GM12878 (cell line): ENCODE results near the gene NEDD8. TPM values are rescaled to one million over a fixed set of nuclear protein-coding genes. Genes with fewer than 3 reads are reported as not detected.
A peak's percentile ranks its signal among the peaks of the same experiment; 100 is the strongest.

Experiments used
- ATAC-seq: fragments of 200-7000 bp; cut with Tn5 transposase; 3 replicates; pipeline ENCODE4 v1.9.1; 2020; ENCODE audit warnings: mild to moderate bottlenecking, moderate library complexity
- BruUV-seq: library from RNA; stranded (reverse); fragments of 400-500 nt; replicated peaks from 2 replicates; lab custom pipeline; 2021; lab: Mats Ljungman, UMichigan
- CTCF ChIA-PET: fragments of 300-600 bp; sonication (Branson Sonifier 250); formaldehyde crosslinking; extraction: SDS; loops from one replicate; lab custom pipeline; 2021; ENCODE audit warnings: inconsistent platforms; lab: Yijun Ruan, JAX
- POLR2A ChIA-PET: fragments of 350-600 bp; formaldehyde crosslinking; extraction: SDS; loops from one replicate; lab custom pipeline; 2021; ENCODE audit warnings: inconsistent platforms; lab: Charles Lee
- RAD21 ChIA-PET: fragments of 300-600 bp; sonication (Branson Sonifier 250); formaldehyde crosslinking; loops from one replicate; lab custom pipeline; 2023; ENCODE audit warnings: antibody characterized with exemption; ENCODE audit not compliant: unreplicated experiment; lab: Charles Lee
- SMC1A ChIA-PET: fragments of 300-600 bp; sonication (Branson Sonifier 250); formaldehyde crosslinking; loops from one replicate; lab custom pipeline; 2023; ENCODE audit not compliant: unreplicated experiment, uncharacterized antibody; lab: Charles Lee
- DNase-seq: peaks from one replicate; pipeline ENCODE4 v3.0.0-alpha.2; 2011; ENCODE audit warnings: low read depth, low spot score
- FAIRE-seq: peaks from 3 replicates; lab custom pipeline; 2011; peaks lifted over from hg19 to GRCh38; lab: Jason Lieb, UNC
- H2AFZ ChIP-seq: 2 replicates; pipeline ENCODE4 v1.6.0; 2011; ENCODE audit warnings: low read depth, low read length, control low read depth; ENCODE audit not compliant: control insufficient read depth
- H3K27ac ChIP-seq: 2 replicates; pipeline ENCODE4 v1.5.1; 2011; ENCODE audit warnings: control low read depth; ENCODE audit not compliant: control insufficient read depth, insufficient read depth
- H3K27me3 ChIP-seq, 2 experiments: replicated peaks in 1 of 2; 2 replicates each; pipeline versions ENCODE4 v1.6.0 to v1.6.1; 2011; ENCODE audit warnings: low read length in 1 of 2; ENCODE audit not compliant: control insufficient read depth in 2 of 2, insufficient read depth in 2 of 2
- H3K36me3 ChIP-seq, 2 experiments: 2 replicates each; pipeline ENCODE4 v1.5.1; 2011; ENCODE audit warnings: low read length in 1 of 2; ENCODE audit not compliant: control insufficient read depth in 2 of 2, insufficient read depth in 2 of 2
- H3K4me1 ChIP-seq: 2 replicates; pipeline ENCODE4 v1.6.1; 2011; ENCODE audit warnings: mild to moderate bottlenecking, low read length, moderate library complexity, mixed read lengths; ENCODE audit not compliant: control insufficient read depth, insufficient read depth
- H3K4me2 ChIP-seq: 2 replicates; pipeline ENCODE4 v1.6.0; 2011; ENCODE audit warnings: control low read depth; ENCODE audit not compliant: control insufficient read depth, insufficient read depth
- H3K4me3 ChIP-seq: fragments of 200-600 bp; sonication (generic); 2 replicates; pipeline ENCODE4 v1.5.1; 2016
- H3K79me2 ChIP-seq: 2 replicates; pipeline ENCODE4 v1.6.0; 2011; ENCODE audit warnings: low read length; ENCODE audit not compliant: control insufficient read depth, insufficient read depth
- H3K9ac ChIP-seq: 2 replicates; pipeline ENCODE4 v1.8.0; 2011; ENCODE audit warnings: low read length, control low read depth, mixed read lengths; ENCODE audit not compliant: control insufficient read depth, insufficient read depth
- H3K9me3 ChIP-seq: replicated peaks from 3 replicates; pipeline ENCODE4 v1.5.1; 2011; ENCODE audit warnings: mild to moderate bottlenecking, low read length; ENCODE audit not compliant: control insufficient read depth, insufficient read depth
- H4K20me1 ChIP-seq: 2 replicates; pipeline ENCODE4 v1.6.0; 2011; ENCODE audit not compliant: control insufficient read depth, insufficient read depth
- MLLT1 ChIP-seq: fragments of 450-650 bp; IDR thresholded peaks from 2 replicates; pipeline ENCODE4 v1.6.1; 2016; ENCODE audit warnings: mild to moderate bottlenecking
- MXI1 ChIP-seq: fragments of 150-350 bp; IDR thresholded peaks from 2 replicates; pipeline ENCODE4 v1.6.1; 2011; ENCODE audit warnings: low read depth, mild to moderate bottlenecking, inconsistent platforms, low read length, improper control_type of control experiment
- ZNF622 ChIP-seq: fragments of 450-650 bp; IDR thresholded peaks from 2 replicates; pipeline ENCODE4 v1.6.1; 2017; ENCODE audit warnings: mild to moderate bottlenecking, inconsistent platforms
- WGBS: methylation state at CpG from one replicate; pipeline ENCODE4 v1.1.6; 2016; ENCODE audit warnings: low lambda C conversion rate; ENCODE audit not compliant: insufficient replicate concordance, insufficient coverage; ENCODE audit errors: missing lambda C conversion rate; 5-methylcytosine and 5-hydroxymethylcytosine counted together
- in situ Hi-C: fragments of 300-500 bp; cut with MboI; formaldehyde crosslinking; loops from 9 replicates; pipeline ENCODE4 v1.14.3; 2018; ENCODE audit warnings: mixed read lengths
- intact Hi-C: fragments of 100-400 bp; cut with micrococcal nuclease; formaldehyde crosslinking; loops from one replicate; pipeline ENCODE4 v1.14.2; 2022; ENCODE audit not compliant: unreplicated experiment
- polyA plus RNA-seq, 11 experiments: library from polyadenylated mRNA; depleted of rRNA in 4 of 11; unstranded in 6 of 11; stranded (reverse) in 5 of 11; fragments of >200 nt; fragmentation: Nextera tagmentation in 4 of 11; fragmentation: Illumina TruSeq in 1 of 11; extraction: Ambion mirVana in 4 of 11; extraction: Trizol in 1 of 11; gene quantifications; 1 replicate in 1 of 11; 2 replicates in 10 of 11; pipeline versions ENCODE4 v1.2.1 to v1.2.3, GENCODE V29; 2011 to 2016; ENCODE audit warnings: inconsistent platforms in 2 of 11, missing spikeins in 2 of 11, low read depth in 1 of 11
- total RNA-seq, 4 experiments: library from RNA; depleted of rRNA in 3 of 4; stranded (reverse); fragments of >200 nt in 3 of 4; fragmentation: Illumina TruSeq in 1 of 4; extraction: Trizol in 1 of 4; gene quantifications; 2 replicates each; pipeline versions ENCODE4 v1.2.1 to v1.2.3, GENCODE V29; 2013 to 2021

NEDD8 gene
- total and polyA plus RNA-seq, 10 of the 15 experiments (the other 5 are each of a cell fraction or from before 2014, with no cell fraction given): 164 to 991 (median 300) TPM

- Histone ChIP-seq H3K27me3 (no peaks in the 10 kb centered on the region), H3K79me2 (peaks cover 36% of the 10 kb centered on the region)
- CTCF ChIA-PET: interaction anchor here (0.6 to 1.0 kb wide), 3 partner anchors 11 to 66 kb away, joined by 3 read pairs; partner anchors contain the start of gene TINF2
- intact Hi-C loops: loop anchor here (1.0 kb wide), 2 partner anchors 11 to 18 kb away; partner anchors contain the start of genes CHMP4A and TINF2
- no peak for TF ChIP-seq ZNF622
- 0 out of 2 replicates have a peak, but pooled peaks have one; percentile 7 for TF ChIP-seq MXI1
- 0 out of 2 replicates have a peak, but pooled peaks have one; percentile 64 for TF ChIP-seq MLLT1
- TF ChIP-seq, all 136 proteins: peak for 2
- ChIA-PET SMC1A (interaction anchor here (0.5 to 1.3 kb wide), 3 partner anchors 11 to 28 kb away, joined by 3 to 5 read pairs (median 4); partner anchors contain the start of gene TINF2), POLR2A (interaction anchor here (0.5 to 1.9 kb wide), 7 partner anchors 16 to 714 kb away, joined by 3 to 9 read pairs (median 5); partner anchors contain the start of gene CHMP4A), RAD21 (interaction anchor here (0.7 to 2.1 kb wide), 2 partner anchors 11 to 70 kb away, joined by 3 to 11 read pairs; partner anchors contain the start of genes IRF9 and TINF2)
- H3K4me2 ChIP-seq: peak overlapping the region; percentile 97
- H3K9ac ChIP-seq: peak overlapping the region; percentile 92
- H3K4me3 ChIP-seq: peak overlapping the region; percentile 87
- in situ Hi-C loops: no loop called here
- FAIRE-seq (no peak), DNase-seq (no peak), ATAC-seq (peak; percentile 34)
- 16% methylated on average over 23 of the region's 23 CpGs for WGBS
- H2AFZ ChIP-seq: peak overlapping the region; percentile 91
- H4K20me1 ChIP-seq: no peaks in the 10 kb centered on the region
- H3K27ac ChIP-seq: peak overlapping the region; percentile 84
- peaks cover 0 to 18% of the 10 kb centered on the region in 2 experiments; a peak in 2 of 4 replicates for H3K36me3 ChIP-seq
- TSS peak; percentile 79 for BruUV-seq
- H3K9me3 ChIP-seq: no peaks in the 10 kb centered on the region
- H3K4me1 ChIP-seq: peaks cover 14% of the 10 kb centered on the region
Measured at GRCh38 chr14:24231263-24232120, 675 bp downstream of the NEDD8 start.
